Gastrocnemius medialis (tissue), 4 donors: ENCODE data around the gene RAD51B. TPM values are rescaled to one million over a fixed set of nuclear protein-coding genes. Genes with fewer than 3 reads are reported as not detected.

Experiments
- ATAC-seq, 2 donors: fragments of 150-250 bp; one replicate each; pipeline ENCODE4 v1.9.1; 2016
- DNase-seq, 2 donors: peaks; one replicate each; pipeline ENCODE4 v3.0.0-alpha.2; 2019
- H3K27ac ChIP-seq, 4 donors: fragments of 200-600 bp; sonication (generic); 1 replicate in 1 of 4; 2 replicates in 3 of 4; pipeline ENCODE4 v1.5.1; 2016 to 2018; ENCODE audit warnings: mild to moderate bottlenecking in 2 of 4, moderate library complexity in 1 of 4
- H3K27me3 ChIP-seq, 3 donors: fragments of 200-600 bp; sonication (generic) in 2 of 3; 1 replicate in 1 of 3; 2 replicates in 2 of 3; pipeline versions ENCODE4 v1.5.1 to v1.6.0; 2016 to 2019; ENCODE audit warnings: mild to moderate bottlenecking in 1 of 3, moderate library complexity in 1 of 3
- H3K36me3 ChIP-seq, 2 donors: fragments of 200-600 bp; sonication (generic) in 1 of 2; one replicate each; pipeline ENCODE4 v1.5.1; 2017 to 2018
- H3K4me1 ChIP-seq, 2 donors: fragments of 200-600 bp; sonication (generic) in 1 of 2; one replicate each; pipeline ENCODE4 v1.5.1; 2016 to 2017; ENCODE audit warnings: mild to moderate bottlenecking in 2 of 2
- H3K4me3 ChIP-seq, 4 donors: fragments of 200-600 bp; sonication (generic) in 3 of 4; 1 replicate in 1 of 4; 2 replicates in 3 of 4; pipeline ENCODE4 v1.5.1; 2016 to 2019; ENCODE audit warnings: mild to moderate bottlenecking in 2 of 4
- H3K9me3 ChIP-seq, 3 donors: fragments of 200-600 bp; sonication (generic) in 2 of 3; 1 replicate in 1 of 3; 2 replicates in 2 of 3; pipeline ENCODE4 v1.5.1; 2016 to 2019
- POLR2A ChIP-seq, 2 donors: fragments of 450-650 bp; IDR thresholded peaks; one replicate each; pipeline ENCODE4 v1.6.1; 2017; ENCODE audit warnings: antibody characterized with exemption in 2 of 2, mild to moderate bottlenecking in 2 of 2, moderate library complexity in 2 of 2
- in situ Hi-C, 4 donors: fragments of 200-750 bp; cut with MboI; loops; one replicate each; pipeline versions ENCODE4 v1.15.0 to v1.8.0; 2017; ENCODE audit warnings: low sequenced_read_pairs in 4 of 4
- intact Hi-C: fragments of 100-400 bp; cut with DNase I; formaldehyde crosslinking; loops from one replicate; pipeline ENCODE4 v1.15.1; 2023; ENCODE audit warnings: low total_unique reads
- total RNA-seq, 4 donors: library from RNA; depleted of rRNA; stranded (reverse); fragments of >200 nt; gene quantifications; one replicate each; pipeline versions ENCODE4 v1.1.0 to v1.2.3, GENCODE V29; 2016
- TF ChIP-seq, protein P1 (sequence below), 5 experiments: fragments of 450-650 bp in 3 of 5; fragments of 200-600 bp in 2 of 5; sonication (generic) in 2 of 5; IDR thresholded peaks in 4 of 5; conservative IDR thresholded peaks in 1 of 5; 1 replicate in 4 of 5; 2 replicates in 1 of 5; pipeline ENCODE4 v1.5.1; 2016 to 2019; ENCODE audit warnings: antibody characterized with exemption in 5 of 5, mild to moderate bottlenecking in 3 of 5, moderate library complexity in 3 of 5

Gene RAD51B
- total RNA-seq, 4 donors from 2014 or later: 1.6 to 3.3 (median 2.4) TPM

DNA sequence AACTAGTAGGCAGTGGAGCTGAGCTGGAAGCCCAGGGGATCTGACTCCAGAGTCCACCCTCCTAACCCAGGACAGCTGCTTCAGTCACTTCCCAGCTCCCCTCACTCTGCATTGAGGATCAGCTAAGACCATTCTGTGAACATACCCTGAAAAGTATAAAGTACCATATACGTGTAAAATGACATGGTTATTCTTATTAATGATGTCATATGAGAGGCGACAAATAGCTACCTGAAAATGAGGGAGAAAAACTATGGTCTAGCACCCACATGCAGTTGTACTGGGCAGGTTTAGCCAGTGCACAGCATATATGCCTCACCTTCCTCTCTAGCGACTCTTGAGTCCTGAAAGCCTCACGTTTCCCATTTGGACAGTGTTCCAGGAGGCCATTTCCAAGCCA is 461.9 kb downstream of the RAD51B start:
- Histone ChIP-seq H3K4me1 (peaks cover 14 to 27% of the 10 kb centered on the region in 2 donors), H3K9me3 (no peaks in the 10 kb centered on the region), H3K27me3 (no peaks in the 10 kb centered on the region), H3K27ac (no peak overlapping the region), H3K4me3 (no peak overlapping the region), H3K36me3 (no peaks in the 10 kb centered on the region)
- no peak for DNase-seq
- intact Hi-C loops (no loop called here), in situ Hi-C loops (no loop called here)
- no peak for TF ChIP-seq POLR2A (IDR thresholded peaks at IDR 0.05)
- TF ChIP-seq, protein P1, sequence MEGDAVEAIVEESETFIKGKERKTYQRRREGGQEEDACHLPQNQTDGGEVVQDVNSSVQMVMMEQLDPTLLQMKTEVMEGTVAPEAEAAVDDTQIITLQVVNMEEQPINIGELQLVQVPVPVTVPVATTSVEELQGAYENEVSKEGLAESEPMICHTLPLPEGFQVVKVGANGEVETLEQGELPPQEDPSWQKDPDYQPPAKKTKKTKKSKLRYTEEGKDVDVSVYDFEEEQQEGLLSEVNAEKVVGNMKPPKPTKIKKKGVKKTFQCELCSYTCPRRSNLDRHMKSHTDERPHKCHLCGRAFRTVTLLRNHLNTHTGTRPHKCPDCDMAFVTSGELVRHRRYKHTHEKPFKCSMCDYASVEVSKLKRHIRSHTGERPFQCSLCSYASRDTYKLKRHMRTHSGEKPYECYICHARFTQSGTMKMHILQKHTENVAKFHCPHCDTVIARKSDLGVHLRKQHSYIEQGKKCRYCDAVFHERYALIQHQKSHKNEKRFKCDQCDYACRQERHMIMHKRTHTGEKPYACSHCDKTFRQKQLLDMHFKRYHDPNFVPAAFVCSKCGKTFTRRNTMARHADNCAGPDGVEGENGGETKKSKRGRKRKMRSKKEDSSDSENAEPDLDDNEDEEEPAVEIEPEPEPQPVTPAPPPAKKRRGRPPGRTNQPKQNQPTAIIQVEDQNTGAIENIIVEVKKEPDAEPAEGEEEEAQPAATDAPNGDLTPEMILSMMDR (IDR thresholded peaks at IDR 0.05 in 4 of 5, conservative IDR thresholded peaks at IDR 0.05 in 1 of 5): no peak
- no peak for ATAC-seq

DNA sequence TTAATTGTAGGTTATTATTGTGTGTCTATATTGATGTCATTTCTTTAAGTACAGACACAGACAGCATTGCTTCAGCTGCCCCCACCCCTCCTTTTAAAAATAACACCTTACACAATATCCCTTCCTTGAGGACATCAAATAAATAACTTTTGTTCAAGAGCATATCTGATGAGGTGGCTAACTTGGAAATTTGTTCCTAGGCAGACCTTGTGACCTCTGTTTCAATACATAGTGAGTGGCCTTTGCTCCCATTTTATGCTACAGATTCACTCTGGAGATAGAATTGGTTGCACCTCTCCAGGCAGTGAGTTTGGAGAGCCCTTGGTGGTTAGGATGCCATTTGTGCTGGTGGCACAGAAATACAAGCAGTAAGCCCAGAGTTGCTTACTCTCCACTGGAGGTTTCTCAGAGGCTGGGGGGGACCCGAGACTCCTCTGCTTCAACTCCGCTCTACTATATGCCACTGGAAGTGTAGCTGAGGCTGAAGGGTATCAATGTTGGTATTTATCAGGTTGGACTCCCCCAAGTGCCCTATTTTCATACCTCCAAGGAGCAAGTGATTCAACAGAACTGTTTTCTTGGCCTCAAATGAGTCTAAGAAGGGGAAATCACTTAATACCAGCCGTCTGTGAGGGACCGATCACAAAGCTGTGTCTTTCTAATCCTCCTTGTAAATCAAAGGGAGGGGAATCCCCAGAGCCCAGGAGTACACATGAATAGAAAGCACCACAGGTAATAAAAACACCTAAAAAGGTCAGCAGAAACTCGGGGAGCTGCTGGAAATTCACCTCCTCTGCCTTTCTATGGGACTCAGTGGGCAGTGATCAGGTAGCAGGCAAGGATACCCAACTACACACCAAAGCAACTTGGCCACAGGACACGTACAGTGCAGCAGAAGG is 463.1 kb downstream of the RAD51B start:
- Histone ChIP-seq H3K4me1 (peaks cover 14 to 27% of the 10 kb centered on the region in 2 donors), H3K36me3 (no peaks in the 10 kb centered on the region), H3K27me3 (no peaks in the 10 kb centered on the region), H3K27ac (no peak overlapping the region), H3K4me3 (no peak overlapping the region), H3K9me3 (no peaks in the 10 kb centered on the region)
- TF ChIP-seq, protein P1 (IDR thresholded peaks at IDR 0.05 in 4 of 5, conservative IDR thresholded peaks at IDR 0.05 in 1 of 5): no peak
- TF ChIP-seq POLR2A (IDR thresholded peaks at IDR 0.05): no peak
- in situ Hi-C loops (no loop called here), intact Hi-C loops (no loop called here)
- DNase-seq (no peak), ATAC-seq (no peak)

DNA sequence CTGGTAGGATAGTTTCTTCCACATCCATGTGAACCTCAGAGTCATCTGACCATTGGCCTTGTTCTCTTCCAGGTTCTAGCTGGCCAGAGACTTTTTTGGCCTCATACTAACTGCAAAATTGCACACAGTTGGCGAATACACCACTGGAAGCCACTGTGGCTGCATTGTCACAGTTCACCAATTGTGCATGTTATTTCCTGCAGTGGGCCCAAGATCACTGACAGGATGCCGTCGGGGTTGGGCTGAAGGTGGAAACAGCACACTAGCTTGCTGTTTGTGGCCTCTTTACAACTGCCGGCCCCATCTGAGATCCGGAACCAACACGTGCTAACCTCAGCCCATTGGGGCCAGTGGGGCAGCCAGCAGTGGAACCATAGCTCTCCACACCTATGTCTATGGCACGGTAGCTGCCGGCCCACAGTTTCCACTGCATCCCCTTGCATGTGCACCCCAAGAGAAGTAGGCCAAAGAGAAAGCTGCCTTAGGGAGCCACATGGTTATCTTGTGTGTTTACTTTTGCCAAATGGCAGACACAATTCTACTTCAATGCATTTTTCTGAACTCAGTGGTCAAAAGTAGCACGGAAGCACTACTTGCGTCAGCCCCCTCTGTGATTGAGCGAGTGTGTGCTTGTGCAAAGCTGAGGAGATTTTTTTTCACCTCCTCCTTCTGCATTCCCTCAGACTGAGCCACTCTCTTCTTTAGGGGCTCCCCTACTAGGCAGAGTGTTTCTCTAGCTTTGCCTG is 464.0 kb downstream of the RAD51B start:
- intact Hi-C loops: no loop called here
- in situ Hi-C loops: no loop called here
- peaks cover 14 to 25% of the 10 kb centered on the region in 2 donors for H3K4me1 ChIP-seq
- no peaks in the 10 kb centered on the region for H3K36me3 ChIP-seq
- peak; percentile 54 to 55 for ATAC-seq
- H3K9me3 ChIP-seq: no peaks in the 10 kb centered on the region
- H3K4me3 ChIP-seq: no peak overlapping the region
- DNase-seq: peak in 1 of 2 donors; percentile 29
- peak overlapping the region in 1 of 4 donors; percentile 22 for H3K27ac ChIP-seq
- TF ChIP-seq, protein P1 (IDR thresholded peaks at IDR 0.05 in 4 of 5, conservative IDR thresholded peaks at IDR 0.05 in 1 of 5): no peak
- TF ChIP-seq POLR2A (IDR thresholded peaks at IDR 0.05): no peak
- H3K27me3 ChIP-seq: no peaks in the 10 kb centered on the region

DNA sequence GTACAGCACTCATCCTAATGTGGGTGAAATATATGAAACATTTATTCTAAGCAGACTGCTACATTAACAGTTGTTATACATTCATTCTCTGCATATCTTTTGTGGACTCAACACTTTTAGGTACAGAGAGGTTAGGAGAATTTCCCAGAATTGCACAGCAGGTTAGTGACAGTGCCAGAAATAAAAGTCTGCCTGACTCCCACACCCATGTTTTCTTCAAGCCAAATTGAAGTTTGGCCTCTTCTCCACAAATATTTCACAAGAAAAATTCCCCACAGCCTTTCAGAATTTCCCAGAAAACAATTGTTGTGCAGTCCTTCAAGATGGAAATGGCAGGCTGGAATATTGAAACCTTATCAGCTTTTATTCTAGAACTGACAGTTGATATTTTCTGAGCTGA is 464.8 kb downstream of the RAD51B start:
- Histone ChIP-seq H3K4me3 (no peak overlapping the region), H3K36me3 (no peaks in the 10 kb centered on the region), H3K4me1 (peaks cover 9 to 20% of the 10 kb centered on the region in 2 donors), H3K9me3 (no peaks in the 10 kb centered on the region), H3K27ac (peak overlapping the region in 2 of 4 donors; percentile 12 to 38), H3K27me3 (no peaks in the 10 kb centered on the region)
- DNase-seq (no peak), ATAC-seq (peak in 1 of 2 donors; percentile 12)
- in situ Hi-C loops (no loop called here), intact Hi-C loops (no loop called here)
- TF ChIP-seq, protein P1 (IDR thresholded peaks at IDR 0.05 in 4 of 5, conservative IDR thresholded peaks at IDR 0.05 in 1 of 5): no peak
- TF ChIP-seq POLR2A (IDR thresholded peaks at IDR 0.05): no peak
